Hepatocyte (in vitro differentiated cells): ENCODE results near the gene CDH15. TPM values are rescaled to one million over a fixed set of nuclear protein-coding genes. Genes with fewer than 3 reads are reported as not detected.

ENCODE experiments used
- DNase-seq: peaks from one replicate; pipeline ENCODE4 v3.0.0-alpha.2; 2016; ENCODE audit warnings: low spot score
- H2AFZ ChIP-seq: fragments of 200-600 bp; sonication (generic); 2 replicates; pipeline ENCODE4 v1.6.0; 2016; ENCODE audit warnings: antibody characterized with exemption, mild to moderate bottlenecking
- H3K27ac ChIP-seq: fragments of 200-600 bp; sonication (generic); 2 replicates; pipeline ENCODE4 v1.5.1; 2016; ENCODE audit warnings: mild to moderate bottlenecking
- H3K27me3 ChIP-seq: fragments of 200-600 bp; sonication (generic); 2 replicates; pipeline ENCODE4 v1.6.1; 2016
- H3K36me3 ChIP-seq: fragments of 200-600 bp; sonication (generic); replicated peaks from 2 replicates; pipeline ENCODE4 v1.5.1; 2016; ENCODE audit warnings: low read depth; ENCODE audit not compliant: insufficient read depth
- H3K4me1 ChIP-seq: fragments of 200-600 bp; sonication (generic); 2 replicates; pipeline ENCODE4 v1.5.1; 2016; ENCODE audit warnings: mild to moderate bottlenecking, moderate library complexity; ENCODE audit not compliant: insufficient read depth
- H3K4me2 ChIP-seq: fragments of 200-600 bp; sonication (generic); 2 replicates; pipeline ENCODE4 v1.6.0; 2016
- H3K4me3 ChIP-seq: fragments of 200-600 bp; sonication (generic); 2 replicates; pipeline ENCODE4 v1.5.1; 2016; ENCODE audit warnings: mild to moderate bottlenecking
- H3K79me2 ChIP-seq: fragments of 200-600 bp; sonication (generic); 2 replicates; pipeline ENCODE4 v1.6.0; 2017; ENCODE audit warnings: mild to moderate bottlenecking
- H3K9me2 ChIP-seq: fragments of 200-600 bp; sonication (generic); replicated peaks from 2 replicates; pipeline ENCODE4 v1.6.0; 2017; ENCODE audit warnings: mild to moderate bottlenecking; ENCODE audit not compliant: insufficient read depth
- H3K9me3 ChIP-seq: fragments of 200-600 bp; sonication (generic); 2 replicates; pipeline ENCODE4 v1.5.1; 2016; ENCODE audit warnings: low read depth, mild to moderate bottlenecking
- H4K20me1 ChIP-seq: fragments of 200-600 bp; sonication (generic); 2 replicates; pipeline ENCODE4 v1.6.0; 2016; ENCODE audit warnings: mild to moderate bottlenecking; ENCODE audit not compliant: insufficient read depth, poor library complexity, severe bottlenecking
- CTCF ChIP-seq: fragments of 200-600 bp; sonication (generic); IDR thresholded peaks from 2 replicates; pipeline ENCODE4 v1.5.1; 2016; ENCODE audit warnings: antibody characterized with exemption, mild to moderate bottlenecking; ENCODE audit not compliant: poor library complexity
- EZH2 ChIP-seq: fragments of 200-600 bp; sonication (generic); IDR thresholded peaks from 2 replicates; pipeline ENCODE4 v1.6.1; 2016; ENCODE audit warnings: antibody characterized with exemption, mild to moderate bottlenecking, borderline replicate concordance
- EZH2phosphoT487 ChIP-seq: fragments of 200-600 bp; sonication (generic); IDR thresholded peaks from one replicate; pipeline ENCODE4 v1.6.1; 2018; ENCODE audit warnings: antibody characterized with exemption, mild to moderate bottlenecking, low read depth, moderate library complexity; ENCODE audit not compliant: unreplicated experiment, severe bottlenecking
- WGBS: methylation state at CpG from one replicate; pipeline ENCODE4 v1.1.6; 2016; ENCODE audit warnings: low lambda C conversion rate; ENCODE audit errors: missing lambda C conversion rate; 5-methylcytosine and 5-hydroxymethylcytosine counted together
- polyA plus RNA-seq: library from polyadenylated mRNA; unstranded; fragments of >200 nt; fragmentation: Nextera tagmentation; extraction: Ambion mirVana; gene quantifications from 2 replicates; pipeline ENCODE4 v1.2.1, GENCODE V29; 2016
- total RNA-seq: library from RNA; depleted of rRNA; stranded (reverse); fragments of >200 nt; gene quantifications from 2 replicates; pipeline ENCODE4 v1.2.3, GENCODE V29; 2014

The CDH15 gene
- total and polyA plus RNA-seq, 2 experiments from 2014 or later = 0.13 to 0.47 TPM

GRCh38 chr16:89195521-89196171, 24.1 kb downstream of the CDH15 start:
- peak; percentile 7 for DNase-seq
- H3K9me3 ChIP-seq = no peaks in the 10 kb centered on the region
- H3K27me3 ChIP-seq = peaks cover 17% of the 10 kb centered on the region
- H3K36me3 ChIP-seq = no peaks in the 10 kb centered on the region
- peaks cover 6% of the 10 kb centered on the region for H3K4me1 ChIP-seq
- no peak overlapping the region for H3K4me2 ChIP-seq
- H2AFZ ChIP-seq = no peak overlapping the region
- 84% methylated on average over 16 of the region's 21 CpGs for WGBS
- no peak overlapping the region for H3K4me3 ChIP-seq
- H3K27ac ChIP-seq = no peak overlapping the region
- H3K79me2 ChIP-seq = no peaks in the 10 kb centered on the region
- TF ChIP-seq EZH2 (no peak), CTCF (no peak), EZH2phosphoT487 (no peak)
- no peaks in the 10 kb centered on the region for H4K20me1 ChIP-seq
- no peaks in the 10 kb centered on the region for H3K9me2 ChIP-seq

- Histone ChIP-seq H4K20me1 (no peaks in the 10 kb centered on the region), H3K9me3 (no peaks in the 10 kb centered on the region), H3K4me2 (no peak overlapping the region), H3K4me3 (no peak overlapping the region), H3K27me3 (peaks cover 22% of the 10 kb centered on the region), H3K4me1 (peaks cover 1% of the 10 kb centered on the region), H3K27ac (no peak overlapping the region), H3K36me3 (no peaks in the 10 kb centered on the region), H2AFZ (no peak overlapping the region), H3K9me2 (no peaks in the 10 kb centered on the region), H3K79me2 (no peaks in the 10 kb centered on the region)
- WGBS = 84% methylated on average over 12 of the region's 13 CpGs
- TF ChIP-seq CTCF (no peak), EZH2phosphoT487 (no peak), EZH2 (no peak)
- DNase-seq = peak; percentile 3
Observed at GRCh38 chr16:89197033-89197632, 25.6 kb downstream of the CDH15 start.

- no peaks in the 10 kb centered on the region for H4K20me1 ChIP-seq
- H2AFZ ChIP-seq = no peak overlapping the region
- H3K27ac ChIP-seq = no peak overlapping the region
- no peaks in the 10 kb centered on the region for H3K79me2 ChIP-seq
- no peaks in the 10 kb centered on the region for H3K36me3 ChIP-seq
- no peak for TF ChIP-seq CTCF
- no peak for TF ChIP-seq EZH2phosphoT487
- no peak for TF ChIP-seq EZH2
- WGBS = 85% methylated on average over 26 of the region's 26 CpGs
- no peak overlapping the region for H3K4me3 ChIP-seq
- no peaks in the 10 kb centered on the region for H3K9me3 ChIP-seq
- peaks cover 28% of the 10 kb centered on the region for H3K27me3 ChIP-seq
- H3K4me1 ChIP-seq = no peaks in the 10 kb centered on the region
- no peak overlapping the region for H3K4me2 ChIP-seq
- H3K9me2 ChIP-seq = no peaks in the 10 kb centered on the region
- peak; percentile 5 for DNase-seq
Observed at GRCh38 chr16:89197633-89198416, 26.3 kb downstream of the CDH15 start.
